IPS-20b (cell line): ENCODE data around the gene TSPAN3.

Experiments used
- H3K27ac ChIP-seq: one replicate; pipeline ENCODE4 v1.5.1; 2013; ENCODE audit warnings: low read length
- H3K27me3 ChIP-seq: 2 replicates; pipeline ENCODE4 v1.6.1; 2013; ENCODE audit warnings: mild to moderate bottlenecking, low read length, inconsistent platforms; ENCODE audit not compliant: insufficient read depth
- H3K36me3 ChIP-seq: 2 replicates; pipeline ENCODE4 v1.6.1; 2013; ENCODE audit warnings: low read depth, mild to moderate bottlenecking, inconsistent platforms, low read length, moderate library complexity; ENCODE audit not compliant: insufficient read depth
- H3K4me1 ChIP-seq: 2 replicates; pipeline ENCODE4 v1.6.1; 2013; ENCODE audit warnings: mild to moderate bottlenecking, control low read depth, inconsistent platforms, low read length, moderate library complexity; ENCODE audit not compliant: insufficient read depth
- H3K4me3 ChIP-seq: 2 replicates; pipeline ENCODE4 v1.5.1; 2013; ENCODE audit warnings: mild to moderate bottlenecking, low read length, inconsistent platforms
- H3K9ac ChIP-seq: 2 replicates; pipeline ENCODE4 v1.6.1; 2013; ENCODE audit warnings: low read depth, mild to moderate bottlenecking, inconsistent platforms, low read length, moderate library complexity
- H3K9me3 ChIP-seq: 2 replicates; pipeline ENCODE4 v1.6.1; 2013; ENCODE audit warnings: mild to moderate bottlenecking, low read depth, low read length, inconsistent platforms; ENCODE audit not compliant: insufficient read depth

TSPAN3 gene

DNA sequence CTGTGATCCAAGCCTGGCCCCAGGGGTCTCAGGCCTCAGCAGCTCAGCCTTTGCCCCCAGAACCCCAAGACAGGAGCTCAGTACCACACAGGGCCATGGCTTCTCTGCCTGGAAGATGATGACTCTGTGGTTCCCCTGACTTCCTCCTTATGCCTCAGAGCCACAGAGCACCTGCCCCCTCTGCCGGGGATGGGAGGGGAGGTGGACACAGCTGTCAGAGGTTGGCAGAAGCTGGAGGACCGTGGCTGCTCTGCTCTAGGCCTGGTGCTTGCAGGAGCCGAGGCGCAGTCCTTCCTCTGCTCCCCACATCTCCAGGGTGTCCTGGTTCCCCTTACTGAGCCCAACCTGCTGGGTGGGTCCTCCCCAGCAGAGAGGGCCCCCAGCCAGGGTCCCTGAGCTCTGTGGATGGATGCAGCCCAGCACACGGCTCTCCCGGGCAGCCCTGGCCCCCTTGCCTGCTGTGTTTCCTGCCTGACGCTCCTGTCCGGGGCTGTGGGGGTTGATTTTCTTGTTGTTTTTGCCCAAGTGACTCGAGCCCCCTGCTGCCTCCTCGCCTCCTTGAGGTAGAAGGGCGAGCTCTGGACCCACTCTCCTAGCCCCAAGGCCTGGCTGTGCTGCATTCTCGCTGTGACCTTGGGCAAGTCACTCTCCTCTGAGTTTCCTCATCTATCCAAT, 39.4 kb downstream of the TSPAN3 start:
- H3K27ac ChIP-seq, result no peak overlapping the region
- H3K9me3 ChIP-seq, result no peaks in the 10 kb centered on the region
- H3K4me3 ChIP-seq, result no peak overlapping the region
- peaks cover 25% of the 10 kb centered on the region; the same call in 1 of the 2 replicates for H3K27me3 ChIP-seq
- H3K9ac ChIP-seq, result no peak overlapping the region
- H3K4me1 ChIP-seq, result no peaks in the 10 kb centered on the region; the same call in 1 of the 2 replicates
- no peaks in the 10 kb centered on the region for H3K36me3 ChIP-seq

DNA sequence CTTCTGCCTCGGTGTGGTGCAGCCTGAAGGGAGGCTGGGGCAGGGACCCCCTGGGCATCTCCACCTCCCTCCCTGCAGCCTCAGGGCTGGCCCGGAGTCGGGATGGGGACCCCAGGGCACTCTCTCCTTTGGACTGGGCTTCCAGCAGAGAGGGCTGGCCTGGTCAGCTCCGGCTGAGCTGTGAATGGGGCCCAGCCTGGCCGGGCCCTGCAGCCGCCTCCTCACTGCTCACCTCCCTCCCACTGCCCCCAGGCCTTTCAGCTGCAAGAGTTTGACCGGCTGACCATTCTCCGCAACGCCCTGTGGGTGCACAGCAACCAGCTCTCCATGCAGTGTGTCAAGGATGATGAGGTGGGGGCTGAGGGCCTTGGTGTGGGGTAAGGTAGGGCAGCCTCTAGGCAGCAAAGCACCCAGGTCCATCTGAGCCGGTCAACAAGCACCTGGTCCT, 40.0 kb downstream of the TSPAN3 start:
- H3K36me3 ChIP-seq, result no peaks in the 10 kb centered on the region
- H3K4me3 ChIP-seq, result no peak overlapping the region
- H3K9me3 ChIP-seq, result no peaks in the 10 kb centered on the region
- H3K27ac ChIP-seq, result no peak overlapping the region
- no peaks in the 10 kb centered on the region; the same call in 1 of the 2 replicates for H3K4me1 ChIP-seq
- H3K27me3 ChIP-seq, result peaks cover 25% of the 10 kb centered on the region; the same call in 1 of the 2 replicates
- no peak overlapping the region for H3K9ac ChIP-seq

DNA sequence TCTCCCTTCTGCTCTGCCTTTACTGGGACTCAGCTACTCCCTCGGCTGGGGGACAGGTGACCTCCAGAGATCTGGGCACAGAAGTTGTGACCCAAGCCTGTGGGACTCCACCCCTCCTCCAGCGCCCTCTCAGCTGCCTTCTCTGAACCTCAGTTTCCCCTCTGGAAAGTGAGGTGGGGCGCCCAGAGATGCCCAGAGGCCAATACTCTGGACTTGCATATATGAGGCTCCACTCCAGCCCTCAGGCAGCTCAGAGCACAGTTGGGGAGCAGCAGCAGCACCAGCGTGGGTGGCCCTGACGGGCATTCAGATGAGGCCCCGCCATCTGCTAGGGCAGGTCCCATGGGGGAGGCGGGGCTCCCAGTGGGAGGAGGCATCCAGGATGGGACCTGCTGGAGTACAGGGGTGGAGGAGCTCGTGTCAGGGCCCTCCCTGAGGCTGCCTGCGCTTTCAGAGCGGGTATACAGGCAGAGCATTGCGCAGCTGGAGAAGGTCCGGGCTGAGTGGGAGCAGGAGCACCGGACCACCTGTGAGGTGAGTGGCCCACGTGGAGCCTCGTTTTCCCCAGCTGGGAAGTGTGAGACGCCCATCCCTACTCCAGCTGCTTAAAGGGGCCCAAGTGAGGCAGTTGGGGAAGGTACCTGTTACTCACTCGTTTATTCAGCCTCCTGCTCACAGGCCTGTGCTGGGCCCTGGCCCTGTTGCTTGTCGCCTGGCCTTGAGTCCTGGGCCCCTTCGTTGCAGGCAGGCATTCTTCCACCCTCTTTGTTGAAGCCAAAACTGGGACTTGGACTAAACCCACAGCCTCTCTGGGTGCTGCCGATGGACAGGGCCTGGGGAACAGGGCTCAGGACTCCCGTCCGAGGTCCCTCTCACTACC, 40.6 kb downstream of the TSPAN3 start:
- Histone ChIP-seq H3K9me3 (no peaks in the 10 kb centered on the region), H3K27ac (no peak overlapping the region), H3K4me3 (no peak overlapping the region), H3K9ac (no peak overlapping the region), H3K27me3 (peaks cover 25% of the 10 kb centered on the region; the same call in 1 of the 2 replicates), H3K36me3 (no peaks in the 10 kb centered on the region), H3K4me1 (no peaks in the 10 kb centered on the region; the same call in 1 of the 2 replicates)

DNA sequence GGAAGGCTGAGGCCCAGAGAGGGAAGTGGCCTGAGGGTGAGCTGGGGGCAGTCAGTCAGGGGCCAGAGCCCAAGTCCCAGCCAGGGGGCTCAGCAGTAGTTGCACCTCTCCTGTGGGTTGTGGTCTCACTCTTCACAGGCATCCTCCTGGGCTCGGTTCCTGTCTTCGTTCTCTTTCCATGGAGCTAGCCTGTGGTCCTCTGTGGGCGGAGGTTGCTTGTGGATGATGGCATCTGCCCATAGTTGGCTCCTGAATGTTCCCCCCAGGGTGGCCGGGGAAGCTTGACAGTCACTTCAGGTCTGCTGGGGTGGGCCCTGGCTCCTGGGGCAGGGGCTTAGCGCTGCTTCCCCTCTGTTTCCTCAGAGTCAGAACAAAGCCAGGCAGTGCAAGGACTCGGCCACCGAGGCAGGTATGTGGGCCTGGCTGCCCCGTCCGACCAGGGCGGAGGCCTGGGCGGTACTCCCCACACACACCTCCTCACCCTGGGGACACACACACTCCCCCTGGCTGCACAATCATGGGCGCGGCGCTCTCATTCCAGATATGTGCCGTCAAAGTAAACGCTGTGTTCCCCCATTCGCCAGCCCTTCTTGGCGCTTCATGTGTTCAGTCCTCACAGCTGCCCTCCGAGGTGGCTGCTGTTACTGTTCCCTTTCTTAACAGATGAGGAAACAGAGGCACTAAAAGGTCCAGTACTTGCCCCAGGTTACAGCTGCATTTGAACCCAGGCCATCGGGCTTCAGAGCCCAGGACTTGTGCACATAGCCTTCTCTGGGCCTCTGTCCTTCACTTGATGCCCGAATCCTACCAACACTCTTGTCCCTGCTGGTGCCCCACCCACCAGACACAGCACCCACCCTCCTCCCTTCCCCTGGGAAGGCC, 41.5 kb downstream of the TSPAN3 start:
- no peaks in the 10 kb centered on the region; the same call in 1 of the 2 replicates for H3K4me1 ChIP-seq
- H3K27me3 ChIP-seq, result peaks cover 25% of the 10 kb centered on the region; the same call in 1 of the 2 replicates
- no peaks in the 10 kb centered on the region for H3K9me3 ChIP-seq
- no peak overlapping the region for H3K27ac ChIP-seq
- H3K9ac ChIP-seq, result no peak overlapping the region
- no peaks in the 10 kb centered on the region for H3K36me3 ChIP-seq
- H3K4me3 ChIP-seq, result no peak overlapping the region

DNA sequence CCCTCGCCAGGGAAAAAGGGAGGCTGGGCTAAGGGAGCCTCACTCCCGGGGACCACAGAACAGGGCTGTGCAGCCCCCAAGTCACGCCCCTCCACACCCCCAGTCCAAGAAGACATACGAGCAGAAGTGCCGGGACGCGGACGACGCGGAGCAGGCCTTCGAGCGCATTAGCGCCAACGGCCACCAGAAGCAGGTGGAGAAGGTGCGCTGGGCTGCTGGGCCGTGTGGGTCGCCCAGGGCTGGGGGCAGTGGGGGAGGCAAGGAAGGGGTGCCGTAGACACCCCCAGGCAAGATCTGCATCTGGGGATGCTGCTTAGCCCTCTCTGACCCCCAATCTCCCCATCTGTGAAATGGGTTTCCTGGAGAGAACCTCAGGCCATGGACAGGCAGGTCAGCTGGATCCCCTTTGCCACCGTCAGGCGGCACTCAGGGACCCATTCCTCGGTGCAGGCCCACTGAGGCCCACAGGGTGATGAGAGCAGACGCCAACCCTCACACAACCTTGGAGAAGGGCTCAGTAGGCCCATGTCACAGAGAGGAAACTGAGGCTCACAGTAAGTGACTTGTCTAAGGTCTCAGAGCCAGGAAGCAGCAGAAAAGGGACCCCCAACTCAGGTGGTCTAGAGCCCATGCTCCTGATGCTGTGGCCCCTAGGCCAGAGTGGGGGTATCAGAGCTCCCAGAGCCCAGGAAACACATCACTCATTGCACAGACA, 42.3 kb downstream of the TSPAN3 start:
- Histone ChIP-seq H3K4me1 (no peaks in the 10 kb centered on the region; the same call in 1 of the 2 replicates), H3K27me3 (peaks cover 30% of the 10 kb centered on the region; the same call in 1 of the 2 replicates), H3K4me3 (peak overlapping the region; percentile 66; the same call in 1 of the 2 replicates), H3K9me3 (no peaks in the 10 kb centered on the region), H3K36me3 (no peaks in the 10 kb centered on the region), H3K9ac (no peak overlapping the region), H3K27ac (no peak overlapping the region)

DNA sequence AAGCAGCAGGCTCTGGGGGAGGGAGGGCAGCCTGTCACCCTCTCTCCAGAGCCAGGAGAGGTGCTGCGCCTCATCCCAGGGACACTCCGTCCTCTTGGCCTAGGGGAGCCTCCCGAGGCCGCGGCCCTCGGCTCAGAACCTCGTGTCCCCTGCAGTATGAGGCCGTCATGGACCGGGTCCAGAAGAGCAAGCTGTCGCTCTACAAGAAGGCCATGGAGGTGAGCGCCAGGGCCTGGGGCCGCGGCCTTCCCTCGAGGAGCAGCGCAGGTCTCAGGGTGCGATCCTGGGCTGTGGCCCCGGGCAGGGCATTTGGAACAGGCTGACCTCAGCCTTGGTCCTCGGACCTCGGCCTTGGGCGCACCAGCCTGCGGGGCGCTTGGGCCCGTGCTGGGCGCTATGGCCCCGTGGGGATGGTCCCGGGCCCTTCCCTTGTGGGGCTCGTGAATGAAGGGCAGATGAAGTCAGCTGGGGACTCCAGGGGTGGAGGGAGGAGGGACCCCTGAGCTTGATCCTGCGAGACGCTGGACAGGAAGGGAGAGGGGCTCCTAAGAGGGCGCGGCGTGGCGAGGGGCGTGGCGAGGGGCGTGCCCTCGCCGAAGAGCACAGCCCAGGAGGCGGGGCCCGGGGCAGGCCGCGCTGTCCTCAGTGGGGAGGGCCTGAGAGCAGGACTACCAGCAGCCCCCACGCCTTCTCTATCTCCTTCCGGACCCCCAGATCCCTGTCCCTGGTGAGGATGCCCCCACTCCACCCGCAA, 43.0 kb downstream of the TSPAN3 start:
- Histone ChIP-seq H3K27ac (no peak overlapping the region), H3K9ac (no peak overlapping the region), H3K36me3 (no peaks in the 10 kb centered on the region), H3K4me1 (no peaks in the 10 kb centered on the region; the same call in 1 of the 2 replicates), H3K27me3 (peaks cover 30% of the 10 kb centered on the region; the same call in 1 of the 2 replicates), H3K9me3 (no peaks in the 10 kb centered on the region), H3K4me3 (peak overlapping the region; percentile 66; the same call in 1 of the 2 replicates)

DNA sequence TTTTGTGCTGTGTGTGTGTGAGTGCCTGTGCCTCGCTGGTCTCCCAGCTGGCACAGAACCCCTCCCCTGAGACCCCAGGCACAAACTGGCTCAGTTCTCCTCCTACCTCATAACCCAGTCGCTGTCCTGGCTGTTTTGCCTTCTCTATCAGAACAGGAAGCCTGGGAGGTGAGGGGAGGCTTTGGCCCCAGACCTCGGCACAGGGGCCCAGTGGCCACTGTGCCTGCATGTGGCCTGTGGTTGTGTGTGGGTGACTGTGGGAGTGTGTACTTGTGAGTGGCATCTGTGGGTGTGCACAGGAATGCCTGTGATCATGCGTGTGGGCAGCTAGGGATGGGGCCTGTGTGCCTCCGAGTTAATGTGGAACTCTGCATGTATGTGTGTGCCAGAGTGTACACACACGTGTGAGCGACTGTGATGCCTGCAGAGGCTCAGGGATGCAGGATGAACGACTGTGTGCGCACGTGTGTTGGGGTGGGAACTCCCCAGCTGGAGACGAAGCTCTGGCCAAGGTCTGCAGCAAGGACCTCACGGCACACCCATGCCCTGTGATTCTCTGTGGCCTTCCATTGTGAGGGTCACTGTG, 43.7 kb downstream of the TSPAN3 start:
- no peaks in the 10 kb centered on the region for H3K36me3 ChIP-seq
- no peak overlapping the region for H3K9ac ChIP-seq
- H3K27ac ChIP-seq, result no peak overlapping the region
- H3K9me3 ChIP-seq, result no peaks in the 10 kb centered on the region
- peaks cover 30% of the 10 kb centered on the region; the same call in 1 of the 2 replicates for H3K27me3 ChIP-seq
- no peak overlapping the region for H3K4me3 ChIP-seq
- H3K4me1 ChIP-seq, result no peaks in the 10 kb centered on the region; the same call in 1 of the 2 replicates

DNA sequence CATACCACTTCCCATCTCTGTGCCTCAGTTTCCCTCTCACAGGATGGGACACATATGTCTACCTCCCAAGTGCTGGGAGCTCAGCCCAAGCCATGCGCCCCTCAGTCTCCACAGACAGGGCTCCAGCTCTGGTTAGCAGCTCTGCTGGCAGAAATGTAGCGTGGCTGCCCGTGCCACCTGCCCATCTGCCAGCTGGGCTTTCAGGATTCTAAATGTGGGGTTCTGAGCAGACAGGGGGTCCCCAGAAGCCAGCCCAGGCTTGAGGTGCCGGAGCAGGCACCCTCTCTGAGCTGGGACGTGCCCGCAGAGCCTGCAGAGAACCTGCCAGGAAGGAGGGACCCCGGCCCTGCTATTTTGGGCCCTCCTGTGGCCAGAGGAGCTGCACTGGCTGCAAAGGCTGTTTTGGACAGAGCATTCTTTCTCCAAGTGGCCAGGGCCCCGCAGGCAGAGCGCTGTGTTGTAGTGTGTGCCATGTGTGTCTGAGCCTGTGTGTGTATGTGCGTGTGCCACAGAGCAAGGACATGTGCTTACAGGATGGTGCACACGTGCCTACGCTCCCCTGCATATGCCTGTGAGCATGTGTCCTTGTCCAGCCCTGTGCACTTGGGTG, 44.3 kb downstream of the TSPAN3 start:
- no peaks in the 10 kb centered on the region; the same call in 1 of the 2 replicates for H3K4me1 ChIP-seq
- no peaks in the 10 kb centered on the region for H3K9me3 ChIP-seq
- H3K27me3 ChIP-seq, result peaks cover 30% of the 10 kb centered on the region; the same call in 1 of the 2 replicates
- H3K4me3 ChIP-seq, result no peak overlapping the region
- H3K27ac ChIP-seq, result no peak overlapping the region
- H3K9ac ChIP-seq, result no peak overlapping the region
- no peaks in the 10 kb centered on the region for H3K36me3 ChIP-seq

DNA sequence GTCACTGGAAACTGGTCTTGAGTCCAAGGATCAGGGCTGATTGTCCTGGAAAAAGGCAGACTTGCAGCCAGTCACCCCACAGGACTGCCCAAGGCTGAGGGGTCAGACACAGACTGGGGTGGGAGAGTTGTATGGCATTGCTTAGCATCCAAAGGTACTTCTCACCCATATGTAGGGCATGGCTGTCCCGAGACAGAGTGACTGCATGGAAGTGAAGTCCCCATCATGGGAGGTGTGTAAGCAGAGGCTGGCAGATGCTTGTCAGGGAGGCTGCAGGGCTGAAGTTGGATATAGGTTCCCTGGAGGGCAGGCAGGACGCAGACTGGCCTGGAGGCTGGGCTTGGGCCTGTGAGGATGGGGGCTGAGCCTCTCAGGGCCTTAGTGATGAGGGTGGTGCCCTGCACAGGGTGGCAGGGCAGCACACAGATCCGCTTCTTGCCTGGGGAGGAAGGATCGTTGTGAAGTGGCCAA, 44.9 kb downstream of the TSPAN3 start:
- H3K9ac ChIP-seq, result no peak overlapping the region
- no peaks in the 10 kb centered on the region for H3K36me3 ChIP-seq
- H3K9me3 ChIP-seq, result no peaks in the 10 kb centered on the region
- no peak overlapping the region for H3K4me3 ChIP-seq
- H3K4me1 ChIP-seq, result no peaks in the 10 kb centered on the region; the same call in 1 of the 2 replicates
- H3K27me3 ChIP-seq, result peaks cover 30% of the 10 kb centered on the region; the same call in 1 of the 2 replicates
- H3K27ac ChIP-seq, result no peak overlapping the region
